K562 (cell line): ENCODE results near the gene SLC7A4. TPM values are rescaled to one million over a fixed set of nuclear protein-coding genes. Genes with fewer than 3 reads are reported as not detected.
A peak's percentile ranks its signal among the peaks of the same experiment; 100 is the strongest.

Experiments
- HNRNPLL ChIP-seq: fragments of 200-400 bp; formaldehyde crosslinking; IDR thresholded peaks from 2 replicates; pipeline ENCODE4 v1.6.1; 2017; ENCODE audit warnings: low read length, low read depth, mild to moderate bottlenecking; ENCODE audit not compliant: poor library complexity, severe bottlenecking
- JUND ChIP-seq, 2 experiments: IDR thresholded peaks; 2 replicates in 1 of 2; 3 replicates in 1 of 2; pipeline ENCODE4 v1.6.1; 2011; ENCODE audit warnings: borderline replicate concordance in 2 of 2, low read depth in 2 of 2, low read length in 2 of 2, improper control_type of control experiment in 1 of 2, missing biosample characterization in 1 of 2, missing genetic modification characterization in 1 of 2, missing genetic modification reagents in 1 of 2
- MTA2 ChIP-seq: fragments of 450-650 bp; IDR thresholded peaks from 2 replicates; pipeline ENCODE4 v1.6.1; 2016; ENCODE audit warnings: low read depth
- NR2F6 ChIP-seq: fragments of 450-650 bp; formaldehyde crosslinking; IDR thresholded peaks from 2 replicates; pipeline ENCODE4 v1.4.0; 2020; ENCODE audit warnings: mild to moderate bottlenecking
- PRMT5 ChIP-seq: sonication (generic); formaldehyde crosslinking; IDR thresholded peaks from 2 replicates; pipeline ENCODE4 v1.5.0; 2020; ENCODE audit warnings: missing genetic modification reagents
- RBM39 ChIP-seq: fragments of 200-400 bp; formaldehyde crosslinking; optimal IDR thresholded peaks from 2 replicates; pipeline ENCODE3; 2018; ENCODE audit warnings: low read depth, low read length
- SMC3 ChIP-seq: conservative IDR thresholded peaks from 2 replicates; pipeline ENCODE4 v1.6.1; 2011; ENCODE audit warnings: low read depth, low read length, improper control_type of control experiment; ENCODE audit not compliant: insufficient read depth
- TAF1 ChIP-seq: IDR thresholded peaks from 2 replicates; pipeline ENCODE4 v1.6.1; 2011; ENCODE audit warnings: mild to moderate bottlenecking, low read length, moderate library complexity; ENCODE audit not compliant: insufficient read depth, control insufficient read depth, severe bottlenecking; ENCODE audit errors: extremely low read depth
- TCF3 ChIP-seq: sonication (generic); formaldehyde crosslinking; IDR thresholded peaks from 2 replicates; pipeline ENCODE4 v1.4.0; 2020; ENCODE audit warnings: mild to moderate bottlenecking, missing genetic modification reagents
- ZNF830 ChIP-seq: fragments of 250-450 bp; sonication (Bioruptor Pico); IDR thresholded peaks from 2 replicates; pipeline ENCODE4 v1.5.0; 2021; ENCODE audit warnings: mild to moderate bottlenecking
- polyA plus RNA-seq, 8 experiments: library from polyadenylated mRNA; depleted of rRNA in 4 of 8; stranded (reverse) in 5 of 8; unstranded in 3 of 8; fragments of >200 nt; fragmentation: Nextera tagmentation in 2 of 8; fragmentation: Illumina TruSeq in 1 of 8; extraction: Ambion mirVana in 2 of 8; extraction: Trizol in 1 of 8; gene quantifications; 2 replicates each; pipeline versions ENCODE4 v1.2.1 to v1.2.3, GENCODE V29; 2011 to 2014; ENCODE audit warnings: inconsistent platforms in 1 of 8, missing spikeins in 1 of 8
- total RNA-seq, 7 experiments: library from RNA; depleted of rRNA in 6 of 7; stranded (reverse); fragments of >200 nt in 6 of 7; fragmentation: Illumina TruSeq in 2 of 7; extraction: Trizol in 2 of 7; gene quantifications; 2 replicates each; pipeline versions ENCODE4 v1.2.1 to v1.2.3, GENCODE V29; 2011 to 2021; ENCODE audit warnings: low replicate concordance in 1 of 7
- TF ChIP-seq, protein P1 (sequence below), 3 experiments: IDR thresholded peaks in 2 of 3; conservative IDR thresholded peaks in 1 of 3; 2 replicates each; pipeline ENCODE4 v1.5.1; 2011 to 2012; ENCODE audit warnings: low read length in 3 of 3, mild to moderate bottlenecking in 3 of 3, control low read depth in 2 of 3, improper control_type of control experiment in 1 of 3, inconsistent platforms in 1 of 3, low read depth in 1 of 3, mixed read lengths in 1 of 3, moderate library complexity in 1 of 3; ENCODE audit not compliant: insufficient read depth in 2 of 3
- TF ChIP-seq, protein P2 (sequence below): fragments of 250-450 bp; sonication (Bioruptor Pico); IDR thresholded peaks from 2 replicates; pipeline ENCODE4 v1.5.0; 2022; ENCODE audit warnings: mild to moderate bottlenecking
- TF ChIP-seq, protein P3 (sequence below): fragments of 450-650 bp; IDR thresholded peaks from 2 replicates; pipeline ENCODE4 v1.7.1; 2018; ENCODE audit warnings: mild to moderate bottlenecking, low read depth; ENCODE audit not compliant: partially characterized antibody
- TF ChIP-seq, protein P4 (sequence below): fragments of 450-650 bp; IDR thresholded peaks from 2 replicates; pipeline ENCODE4 v1.6.1; 2017; ENCODE audit warnings: antibody characterized with exemption
- TF ChIP-seq, protein P5 (sequence below): fragments of 250-450 bp; sonication (Bioruptor Pico); IDR thresholded peaks from 2 replicates; pipeline ENCODE4 v1.8.0; 2021; ENCODE audit warnings: borderline replicate concordance, mild to moderate bottlenecking, moderate library complexity; ENCODE audit not compliant: poor library complexity, severe bottlenecking

The SLC7A4 gene
- total and polyA plus RNA-seq, 9 of the 15 experiments (the other 6 are each of a cell fraction or from before 2014, with no cell fraction given): not detected

DNA sequence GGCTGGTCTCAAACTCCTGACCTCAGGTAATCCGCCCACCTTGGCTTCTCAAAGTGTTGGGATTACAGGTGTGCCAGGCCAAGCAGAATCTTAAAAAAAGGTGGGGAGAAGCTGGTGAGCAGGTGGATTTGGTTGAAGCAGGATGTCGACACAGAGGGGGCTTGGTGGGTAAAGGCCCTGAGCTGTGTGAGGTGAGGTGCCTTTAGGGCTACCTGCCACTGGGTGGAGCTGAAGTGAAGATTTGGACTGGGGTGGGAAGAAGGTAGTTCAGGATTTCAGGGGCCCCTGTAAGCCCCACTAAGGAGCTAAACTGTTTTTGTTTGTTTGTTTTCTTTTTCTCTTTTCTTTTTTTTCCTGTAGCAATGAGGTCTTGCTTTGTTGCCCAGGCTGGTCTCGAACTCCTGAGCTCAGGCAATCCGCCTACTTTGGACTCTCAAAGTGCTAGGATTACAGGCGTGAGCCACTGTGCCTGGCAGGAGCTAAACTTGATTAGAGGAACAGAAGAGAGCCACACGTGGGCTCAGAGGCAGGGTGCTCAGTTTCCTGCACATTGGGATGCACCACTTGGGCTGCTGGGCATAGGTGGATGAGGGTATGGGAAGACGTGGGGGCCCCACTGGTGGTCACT is 11.4 kb downstream of the SLC7A4 start (continued):
- no peak for TF ChIP-seq MTA2
- TF ChIP-seq PRMT5 (CRISPR knock-in tag): no peak
- TF ChIP-seq HNRNPLL: peak; percentile 6
- TF ChIP-seq RBM39: peak; percentile 92
- TF ChIP-seq, protein P1, sequence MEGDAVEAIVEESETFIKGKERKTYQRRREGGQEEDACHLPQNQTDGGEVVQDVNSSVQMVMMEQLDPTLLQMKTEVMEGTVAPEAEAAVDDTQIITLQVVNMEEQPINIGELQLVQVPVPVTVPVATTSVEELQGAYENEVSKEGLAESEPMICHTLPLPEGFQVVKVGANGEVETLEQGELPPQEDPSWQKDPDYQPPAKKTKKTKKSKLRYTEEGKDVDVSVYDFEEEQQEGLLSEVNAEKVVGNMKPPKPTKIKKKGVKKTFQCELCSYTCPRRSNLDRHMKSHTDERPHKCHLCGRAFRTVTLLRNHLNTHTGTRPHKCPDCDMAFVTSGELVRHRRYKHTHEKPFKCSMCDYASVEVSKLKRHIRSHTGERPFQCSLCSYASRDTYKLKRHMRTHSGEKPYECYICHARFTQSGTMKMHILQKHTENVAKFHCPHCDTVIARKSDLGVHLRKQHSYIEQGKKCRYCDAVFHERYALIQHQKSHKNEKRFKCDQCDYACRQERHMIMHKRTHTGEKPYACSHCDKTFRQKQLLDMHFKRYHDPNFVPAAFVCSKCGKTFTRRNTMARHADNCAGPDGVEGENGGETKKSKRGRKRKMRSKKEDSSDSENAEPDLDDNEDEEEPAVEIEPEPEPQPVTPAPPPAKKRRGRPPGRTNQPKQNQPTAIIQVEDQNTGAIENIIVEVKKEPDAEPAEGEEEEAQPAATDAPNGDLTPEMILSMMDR (IDR thresholded peaks at IDR 0.05 in 2 of 3, conservative IDR thresholded peaks at IDR 0.05 in 1 of 3; ENCODE audit: insufficient read depth in 2 of 3, low read depth in 1 of 3, low read length in 3 of 3): peak; percentile 94 to 97 (median 97)
- TF ChIP-seq, protein P2, sequence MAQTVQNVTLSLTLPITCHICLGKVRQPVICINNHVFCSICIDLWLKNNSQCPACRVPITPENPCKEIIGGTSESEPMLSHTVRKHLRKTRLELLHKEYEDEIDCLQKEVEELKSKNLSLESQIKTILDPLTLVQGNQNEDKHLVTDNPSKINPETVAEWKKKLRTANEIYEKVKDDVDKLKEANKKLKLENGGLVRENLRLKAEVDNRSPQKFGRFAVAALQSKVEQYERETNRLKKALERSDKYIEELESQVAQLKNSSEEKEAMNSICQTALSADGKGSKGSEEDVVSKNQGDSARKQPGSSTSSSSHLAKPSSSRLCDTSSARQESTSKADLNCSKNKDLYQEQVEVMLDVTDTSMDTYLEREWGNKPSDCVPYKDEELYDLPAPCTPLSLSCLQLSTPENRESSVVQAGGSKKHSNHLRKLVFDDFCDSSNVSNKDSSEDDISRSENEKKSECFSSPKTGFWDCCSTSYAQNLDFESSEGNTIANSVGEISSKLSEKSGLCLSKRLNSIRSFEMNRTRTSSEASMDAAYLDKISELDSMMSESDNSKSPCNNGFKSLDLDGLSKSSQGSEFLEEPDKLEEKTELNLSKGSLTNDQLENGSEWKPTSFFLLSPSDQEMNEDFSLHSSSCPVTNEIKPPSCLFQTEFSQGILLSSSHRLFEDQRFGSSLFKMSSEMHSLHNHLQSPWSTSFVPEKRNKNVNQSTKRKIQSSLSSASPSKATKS (CRISPR knock-in tag): peak; percentile 73; the same call in 1 of the 2 replicates
- no peak for TF ChIP-seq TAF1
- no peak for TF ChIP-seq TCF3 (CRISPR knock-in tag)
- peak; percentile 57; the same call in 1 of the 2 replicates for TF ChIP-seq ZNF830
- TF ChIP-seq NR2F6: 0 out of 2 replicates have a peak, but pooled peaks have one; percentile 15
- TF ChIP-seq, protein P3, sequence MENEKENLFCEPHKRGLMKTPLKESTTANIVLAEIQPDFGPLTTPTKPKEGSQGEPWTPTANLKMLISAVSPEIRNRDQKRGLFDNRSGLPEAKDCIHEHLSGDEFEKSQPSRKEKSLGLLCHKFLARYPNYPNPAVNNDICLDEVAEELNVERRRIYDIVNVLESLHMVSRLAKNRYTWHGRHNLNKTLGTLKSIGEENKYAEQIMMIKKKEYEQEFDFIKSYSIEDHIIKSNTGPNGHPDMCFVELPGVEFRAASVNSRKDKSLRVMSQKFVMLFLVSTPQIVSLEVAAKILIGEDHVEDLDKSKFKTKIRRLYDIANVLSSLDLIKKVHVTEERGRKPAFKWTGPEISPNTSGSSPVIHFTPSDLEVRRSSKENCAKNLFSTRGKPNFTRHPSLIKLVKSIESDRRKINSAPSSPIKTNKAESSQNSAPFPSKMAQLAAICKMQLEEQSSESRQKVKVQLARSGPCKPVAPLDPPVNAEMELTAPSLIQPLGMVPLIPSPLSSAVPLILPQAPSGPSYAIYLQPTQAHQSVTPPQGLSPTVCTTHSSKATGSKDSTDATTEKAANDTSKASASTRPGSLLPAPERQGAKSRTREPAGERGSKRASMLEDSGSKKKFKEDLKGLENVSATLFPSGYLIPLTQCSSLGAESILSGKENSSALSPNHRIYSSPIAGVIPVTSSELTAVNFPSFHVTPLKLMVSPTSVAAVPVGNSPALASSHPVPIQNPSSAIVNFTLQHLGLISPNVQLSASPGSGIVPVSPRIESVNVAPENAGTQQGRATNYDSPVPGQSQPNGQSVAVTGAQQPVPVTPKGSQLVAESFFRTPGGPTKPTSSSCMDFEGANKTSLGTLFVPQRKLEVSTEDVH: no peak
- TF ChIP-seq JUND (IDR thresholded peaks at IDR 0.05; ENCODE audit: borderline replicate concordance, low read depth, low read length): peak; percentile 61
- 0 out of 3 replicates have a peak, but pooled peaks have one; percentile 36 for TF ChIP-seq JUND (tag; IDR thresholded peaks at IDR 0.05; ENCODE audit: borderline replicate concordance, low read depth, low read length)
- TF ChIP-seq, protein P4, sequence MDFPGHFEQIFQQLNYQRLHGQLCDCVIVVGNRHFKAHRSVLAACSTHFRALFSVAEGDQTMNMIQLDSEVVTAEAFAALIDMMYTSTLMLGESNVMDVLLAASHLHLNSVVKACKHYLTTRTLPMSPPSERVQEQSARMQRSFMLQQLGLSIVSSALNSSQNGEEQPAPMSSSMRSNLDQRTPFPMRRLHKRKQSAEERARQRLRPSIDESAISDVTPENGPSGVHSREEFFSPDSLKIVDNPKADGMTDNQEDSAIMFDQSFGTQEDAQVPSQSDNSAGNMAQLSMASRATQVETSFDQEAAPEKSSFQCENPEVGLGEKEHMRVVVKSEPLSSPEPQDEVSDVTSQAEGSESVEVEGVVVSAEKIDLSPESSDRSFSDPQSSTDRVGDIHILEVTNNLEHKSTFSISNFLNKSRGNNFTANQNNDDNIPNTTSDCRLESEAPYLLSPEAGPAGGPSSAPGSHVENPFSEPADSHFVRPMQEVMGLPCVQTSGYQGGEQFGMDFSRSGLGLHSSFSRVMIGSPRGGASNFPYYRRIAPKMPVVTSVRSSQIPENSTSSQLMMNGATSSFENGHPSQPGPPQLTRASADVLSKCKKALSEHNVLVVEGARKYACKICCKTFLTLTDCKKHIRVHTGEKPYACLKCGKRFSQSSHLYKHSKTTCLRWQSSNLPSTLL: no peak
- peak; percentile 91 for TF ChIP-seq SMC3
- TF ChIP-seq, protein P5, sequence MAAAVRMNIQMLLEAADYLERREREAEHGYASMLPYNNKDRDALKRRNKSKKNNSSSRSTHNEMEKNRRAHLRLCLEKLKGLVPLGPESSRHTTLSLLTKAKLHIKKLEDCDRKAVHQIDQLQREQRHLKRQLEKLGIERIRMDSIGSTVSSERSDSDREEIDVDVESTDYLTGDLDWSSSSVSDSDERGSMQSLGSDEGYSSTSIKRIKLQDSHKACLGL (CRISPR knock-in tag): no peak
